SKM-1 treated with dmso at 0.1 percent for 144 hours (cell line): ENCODE measurements around the gene ACP2.

Source experiments
- DNase-seq: peaks from one replicate; lab custom pipeline; 2025; ENCODE audit not compliant: unreplicated experiment; lab: John Stamatoyannopoulos, UW

The ACP2 gene

GRCh38 chr11:47269002-47269828 is 20.6 kb upstream of the ACP2 start:
- peak; percentile 96 for DNase-seq

- DNase-seq, result no peak
Measured at GRCh38 chr11:47268448-47269001, 19.9 kb upstream of the ACP2 start.

- DNase-seq, result no peak
Measured at GRCh38 chr11:47267876-47268275, 19.3 kb upstream of the ACP2 start.

GRCh38 chr11:47264521-47264920 is 15.9 kb upstream of the ACP2 start:
- no peak for DNase-seq

- no peak for DNase-seq
Measured at GRCh38 chr11:47264119-47264518, 15.5 kb upstream of the ACP2 start.

GRCh38 chr11:47261291-47261800 is 12.7 kb upstream of the ACP2 start:
- no peak for DNase-seq

- DNase-seq, result no peak
Measured at GRCh38 chr11:47260366-47260765, 11.8 kb upstream of the ACP2 start.

- DNase-seq, result no peak
Measured at GRCh38 chr11:47259232-47259977, 10.8 kb upstream of the ACP2 start.

GRCh38 chr11:47258317-47258902 is 9.8 kb upstream of the ACP2 start:
- no peak for DNase-seq

- peak; percentile 59 for DNase-seq
Measured at GRCh38 chr11:47257517-47258316, 9.1 kb upstream of the ACP2 start, which contains the start of gene NR1H3. Gene NR1H3 (plus strand): TSS chr11:47257996. CDS start chr11:47259217, 1,221 bp downstream.

GRCh38 chr11:47257177-47257516 is 8.5 kb upstream of the ACP2 start:
- DNase-seq, result no peak

- DNase-seq, result no peak
Measured at GRCh38 chr11:47256374-47256773, 7.8 kb upstream of the ACP2 start.

- peak; percentile 22 for DNase-seq
Measured at GRCh38 chr11:47254386-47254785, 5.8 kb upstream of the ACP2 start.

GRCh38 chr11:47253660-47254059 is 5.0 kb upstream of the ACP2 start:
- DNase-seq, result no peak

- no peak for DNase-seq
Measured at GRCh38 chr11:47251751-47252150, 3.1 kb upstream of the ACP2 start.

GRCh38 chr11:47249378-47249715 is 733 bp upstream of the ACP2 start:
- no peak for DNase-seq

GRCh38 chr11:47248304-47248663 is 330 bp downstream of the ACP2 start:
- no peak for DNase-seq

- no peak for DNase-seq
Measured at GRCh38 chr11:47247502-47247901, 1.1 kb downstream of the ACP2 start.

GRCh38 chr11:47245611-47246357 is 2.8 kb downstream of the ACP2 start:
- DNase-seq, result no peak
